PC-9 (cell line): ENCODE measurements around the gene COL11A2. TPM values are rescaled to one million over a fixed set of nuclear protein-coding genes. Genes with fewer than 3 reads are reported as not detected.

Source experiments
- BruUV-seq: library from RNA; stranded (reverse); fragments of 400-500 nt; replicated peaks from 2 replicates; lab custom pipeline; 2021; lab: Mats Ljungman, UMichigan
- CTCF ChIA-PET: fragments of 300-600 bp; sonication (Branson Sonifier 250); formaldehyde crosslinking; loops from one replicate; lab custom pipeline; 2022; ENCODE audit warnings: antibody characterized with exemption; lab: Charles Lee
- POLR2A ChIA-PET: fragments of 300-600 bp; sonication (Branson Sonifier 250); formaldehyde crosslinking; loops from one replicate; lab custom pipeline; 2022; ENCODE audit warnings: antibody characterized with exemption; ENCODE audit not compliant: unreplicated experiment; lab: Charles Lee
- DNase-seq, 2 experiments: peaks; one replicate each; pipeline versions ENCODE4 v3.0.0 to v3.0.0-alpha.2; 2015 to 2022; ENCODE audit warnings: mixed read lengths in 1 of 2
- H2AFZ ChIP-seq: fragments of 200-600 bp; sonication (generic); 2 replicates; pipeline ENCODE4 v1.8.1; 2017; ENCODE audit warnings: antibody characterized with exemption
- H3F3A ChIP-seq: fragments of 200-600 bp; sonication (generic); 2 replicates; pipeline ENCODE4 v1.8.1; 2017; ENCODE audit warnings: antibody characterized with exemption, mild to moderate bottlenecking, low read depth; ENCODE audit not compliant: insufficient read depth
- H3K27ac ChIP-seq: fragments of 200-600 bp; sonication (generic); 2 replicates; pipeline ENCODE4 v1.6.1; 2016; ENCODE audit warnings: mixed run types
- H3K27me3 ChIP-seq: fragments of 200-600 bp; sonication (generic); 2 replicates; pipeline ENCODE4 v1.6.1; 2016; ENCODE audit warnings: low read depth, mixed run types; ENCODE audit not compliant: insufficient read depth
- H3K36me3 ChIP-seq: fragments of 200-600 bp; sonication (generic); 2 replicates; pipeline ENCODE4 v1.6.1; 2016; ENCODE audit warnings: low read depth, mixed run types
- H3K4me1 ChIP-seq: fragments of 200-600 bp; sonication (generic); replicated peaks from 2 replicates; pipeline ENCODE4 v1.6.1; 2016; ENCODE audit warnings: mixed run types; ENCODE audit not compliant: insufficient read depth
- H3K4me2 ChIP-seq: fragments of 200-600 bp; sonication (generic); 2 replicates; pipeline ENCODE4 v1.6.1; 2017; ENCODE audit warnings: mixed run types
- H3K4me3 ChIP-seq: fragments of 200-600 bp; sonication (generic); 2 replicates; pipeline ENCODE4 v1.6.1; 2016; ENCODE audit warnings: mixed run types
- H3K79me2 ChIP-seq: fragments of 200-600 bp; sonication (generic); 2 replicates; pipeline ENCODE4 v1.6.1; 2017; ENCODE audit warnings: low read depth, mixed run types
- H3K9me2 ChIP-seq: fragments of 200-600 bp; sonication (generic); 2 replicates; pipeline ENCODE4 v1.8.1; 2017; ENCODE audit warnings: mild to moderate bottlenecking; ENCODE audit not compliant: insufficient read depth
- H3K9me3 ChIP-seq: fragments of 200-600 bp; sonication (generic); 2 replicates; pipeline ENCODE4 v1.8.1; 2016; ENCODE audit warnings: low read depth; ENCODE audit not compliant: insufficient read depth
- H4K20me1 ChIP-seq: fragments of 200-600 bp; sonication (generic); 2 replicates; pipeline ENCODE4 v1.8.1; 2017; ENCODE audit not compliant: insufficient read depth
- CTCF ChIP-seq: fragments of 200-600 bp; sonication (generic); conservative IDR thresholded peaks from 2 replicates; pipeline ENCODE4 v1.6.1; 2017; ENCODE audit warnings: mixed run types, antibody characterized with exemption, mild to moderate bottlenecking, moderate library complexity
- EZH2 ChIP-seq: fragments of 200-600 bp; sonication (generic); IDR thresholded peaks from 2 replicates; pipeline ENCODE4 v1.8.0; 2017; ENCODE audit warnings: antibody characterized with exemption, low read depth
- intact Hi-C: fragments of 100-400 bp; cut with micrococcal nuclease; formaldehyde crosslinking; loops from one replicate; pipeline ENCODE4 v1.10.0; 2022; ENCODE audit not compliant: unreplicated experiment
- total RNA-seq: library from RNA; stranded (reverse); gene quantifications from 2 replicates; pipeline ENCODE4 v1.2.3, GENCODE V29; 2021

The COL11A2 gene
- total RNA-seq, 1 experiment from 2014 or later, result 2.2 TPM

- Histone ChIP-seq H3K36me3 (no peaks in the 10 kb centered on the region), H3K27ac (no peak overlapping the region), H3K9me2 (no peaks in the 10 kb centered on the region), H4K20me1 (no peaks in the 10 kb centered on the region), H3K79me2 (no peaks in the 10 kb centered on the region), H2AFZ (no peak overlapping the region), H3K9me3 (no peaks in the 10 kb centered on the region), H3K4me1 (no peaks in the 10 kb centered on the region), H3K4me2 (no peak overlapping the region), H3K4me3 (no peak overlapping the region), H3F3A (0 out of 2 replicates have a peak, but pooled peaks cover 3% of the 10 kb centered on the region), H3K27me3 (peaks cover 36% of the 10 kb centered on the region)
- intact Hi-C loops, result no loop called here
- BruUV-seq, result no TSS peak
- no peak for TF ChIP-seq CTCF
- no peak for TF ChIP-seq EZH2
- DNase-seq, result no peak
- ChIA-PET POLR2A (no interaction called here), CTCF (no interaction called here)
Observed at GRCh38 chr6:33217681-33218080, 25.4 kb upstream of the COL11A2 start.

GRCh38 chr6:33217246-33217645 lies 25.0 kb upstream of the COL11A2 start:
- BruUV-seq, result no TSS peak
- Histone ChIP-seq H3K27ac (no peak overlapping the region), H3K27me3 (peaks cover 32% of the 10 kb centered on the region), H3F3A (0 out of 2 replicates have a peak, but pooled peaks cover 5% of the 10 kb centered on the region), H3K9me3 (no peaks in the 10 kb centered on the region), H3K4me1 (no peaks in the 10 kb centered on the region), H3K4me3 (no peak overlapping the region), H3K36me3 (no peaks in the 10 kb centered on the region), H4K20me1 (no peaks in the 10 kb centered on the region), H3K4me2 (no peak overlapping the region), H3K9me2 (no peaks in the 10 kb centered on the region), H2AFZ (no peak overlapping the region), H3K79me2 (no peaks in the 10 kb centered on the region)
- intact Hi-C loops, result no loop called here
- no peak for TF ChIP-seq CTCF
- no peak for TF ChIP-seq EZH2
- ChIA-PET POLR2A (no interaction called here), CTCF (no interaction called here)
- no peak for DNase-seq

GRCh38 chr6:33216117-33216649 lies 23.9 kb upstream of the COL11A2 start:
- H4K20me1 ChIP-seq, result no peaks in the 10 kb centered on the region
- ChIA-PET CTCF (no interaction called here), POLR2A (no interaction called here)
- no peak for TF ChIP-seq EZH2
- TF ChIP-seq CTCF, result no peak
- H3F3A ChIP-seq, result 0 out of 2 replicates have a peak, but pooled peaks cover 5% of the 10 kb centered on the region
- no peaks in the 10 kb centered on the region for H3K36me3 ChIP-seq
- no peak overlapping the region for H3K4me3 ChIP-seq
- intact Hi-C loops, result no loop called here
- no TSS peak for BruUV-seq
- H3K4me1 ChIP-seq, result no peaks in the 10 kb centered on the region
- peaks cover 21% of the 10 kb centered on the region for H3K27me3 ChIP-seq
- no peaks in the 10 kb centered on the region for H3K79me2 ChIP-seq
- no peak overlapping the region for H3K27ac ChIP-seq
- H3K9me3 ChIP-seq, result no peaks in the 10 kb centered on the region
- no peaks in the 10 kb centered on the region for H3K9me2 ChIP-seq
- H3K4me2 ChIP-seq, result no peak overlapping the region
- H2AFZ ChIP-seq, result no peak overlapping the region
- DNase-seq, result no peak
